HG02973 (cell line): ENCODE results near the gene PPP6R2.
"Not testable (repeated sequence)": the region's sequence is repeated elsewhere in the genome, so short reads cannot be mapped to it uniquely, and the experiment has no call there.

Experiments
- ATAC-seq: cut with Tn5 transposase; IDR thresholded peaks from one replicate; pipeline ENCODE4 v1.9.1; 2021; ENCODE audit warnings: moderate library complexity; ENCODE audit not compliant: unreplicated experiment

Gene PPP6R2

DNA sequence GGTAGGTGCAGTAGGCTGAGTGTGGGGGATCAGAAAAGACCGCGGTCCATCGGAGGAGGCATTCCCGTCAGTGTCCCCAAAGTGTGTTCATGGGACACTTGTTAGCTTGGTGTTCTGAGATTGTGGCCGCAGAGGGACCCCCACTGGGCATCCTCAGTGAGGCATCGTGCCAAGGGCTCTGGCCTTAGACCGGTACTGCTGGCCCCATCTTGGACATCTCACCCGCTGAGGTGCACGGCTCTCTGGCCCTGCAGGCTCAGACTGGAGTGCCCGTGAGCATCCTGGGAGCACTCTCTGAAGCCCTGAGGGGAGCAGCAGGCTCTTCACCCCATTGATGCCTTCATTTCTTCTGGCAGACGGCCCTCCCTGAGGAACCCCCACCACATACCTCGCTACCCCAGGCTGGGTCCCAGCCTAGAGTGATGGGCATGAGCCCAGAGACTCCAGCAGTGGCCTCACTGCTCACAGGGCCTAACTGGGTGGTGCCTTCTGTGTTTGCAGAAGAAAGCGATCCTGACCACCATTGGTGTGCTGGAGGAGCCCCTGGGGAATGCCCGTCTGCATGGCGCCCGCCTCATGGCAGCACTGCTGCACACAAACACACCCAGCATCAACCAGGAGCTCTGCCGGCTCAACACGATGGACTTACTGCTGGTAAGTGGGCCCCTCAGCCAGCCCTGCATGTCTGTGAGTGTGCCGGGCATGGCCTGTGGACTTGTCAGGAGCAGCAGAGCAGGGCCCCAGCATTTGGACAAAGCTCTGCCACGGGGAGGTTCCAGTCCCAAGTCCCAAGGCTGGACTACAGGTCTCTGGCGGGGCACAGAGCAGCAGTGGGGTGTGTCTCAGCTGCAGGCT, 80.1 kb downstream of the PPP6R2 start:
- no peak for ATAC-seq

DNA sequence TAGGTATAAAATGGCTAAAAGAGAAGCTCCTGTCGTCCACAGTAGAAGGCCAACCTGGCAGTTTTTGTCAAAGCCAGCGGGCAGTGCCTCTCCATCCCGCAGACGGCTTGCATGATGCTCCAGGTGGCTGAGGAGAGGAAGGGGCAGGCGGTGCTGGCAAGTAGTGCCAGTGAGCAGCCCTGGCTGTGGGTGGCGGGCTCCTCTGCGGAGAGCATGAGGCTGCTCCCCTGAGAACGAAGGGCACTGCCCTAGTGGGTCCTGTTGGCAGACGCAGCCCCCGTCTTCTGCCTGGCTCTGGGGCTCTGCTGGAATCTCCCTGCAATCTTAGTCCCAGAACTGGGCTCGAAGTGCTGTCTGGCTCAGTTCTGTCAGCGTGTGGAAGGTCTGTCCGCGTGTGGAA, 80.8 kb downstream of the PPP6R2 start:
- no peak for ATAC-seq

DNA sequence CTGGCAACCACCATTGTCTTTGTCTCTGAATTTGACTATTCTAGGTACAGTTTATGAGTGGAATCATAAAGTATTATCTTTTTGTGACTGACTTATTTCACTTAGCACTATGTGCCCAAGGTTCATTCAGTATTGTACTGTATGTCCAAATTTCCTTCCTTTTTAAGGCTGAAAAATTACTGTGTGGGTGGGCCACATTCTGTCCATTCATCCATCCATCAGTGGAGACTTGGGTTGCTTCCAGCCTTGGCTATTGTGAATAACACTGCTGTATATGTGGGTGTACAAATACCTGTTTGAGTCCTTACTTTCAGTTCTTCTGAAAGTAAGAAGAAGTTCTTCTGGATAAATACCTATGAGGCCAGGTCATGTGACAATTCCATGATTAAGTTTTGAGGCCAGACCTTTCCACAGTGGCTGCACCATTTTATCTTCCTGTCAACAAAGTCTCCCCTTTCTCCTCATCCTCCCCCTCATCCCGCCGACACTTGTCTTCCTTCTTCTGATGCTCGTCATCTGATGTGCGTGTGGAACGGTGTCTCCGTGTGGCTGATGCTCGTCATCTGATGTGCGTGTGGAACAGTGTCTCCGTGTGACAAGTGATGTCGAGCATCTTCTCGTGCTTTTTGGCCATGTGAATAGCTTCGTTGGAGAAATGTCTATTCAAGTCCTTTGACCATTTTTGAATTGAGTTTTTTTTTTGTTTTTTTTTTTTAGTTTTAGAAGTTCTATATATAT, 82.2 kb downstream of the PPP6R2 start:
- no peak for ATAC-seq

DNA sequence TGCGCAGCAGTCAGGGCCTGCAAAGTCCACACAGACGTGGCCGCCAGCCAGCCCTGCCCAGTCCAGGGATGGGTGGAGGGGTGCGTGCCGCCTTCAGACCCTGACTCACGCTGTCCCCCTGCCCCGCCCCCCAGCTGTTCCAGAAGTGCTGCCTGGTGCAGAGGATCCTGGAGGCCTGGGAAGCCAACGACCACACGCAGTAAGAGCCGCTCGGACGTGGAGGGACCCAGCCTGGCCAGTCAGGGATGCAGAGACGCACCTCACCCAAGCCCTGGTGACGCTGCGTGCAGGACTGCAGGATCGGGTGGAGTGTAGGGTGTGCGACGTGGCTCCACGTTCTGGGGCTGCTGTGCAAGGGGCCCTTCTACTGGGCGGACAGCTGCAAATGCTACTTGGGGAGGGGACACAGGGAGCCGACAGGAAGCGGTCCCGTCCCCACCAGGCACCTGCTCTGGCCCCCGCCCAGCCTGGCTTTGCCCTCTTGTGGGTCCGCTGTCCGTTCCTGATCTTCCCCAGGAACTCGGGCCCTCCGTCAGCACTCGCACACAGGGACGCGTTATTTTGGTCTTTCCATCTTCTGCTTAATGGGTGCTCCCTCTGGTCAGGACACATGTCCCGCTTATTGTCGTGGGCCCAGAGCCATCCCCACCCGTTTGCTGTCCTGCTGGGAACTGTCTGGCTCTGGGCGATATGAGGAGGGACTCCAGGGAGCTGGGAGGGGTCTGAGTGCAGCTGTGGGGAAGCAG, 89.2 kb downstream of the PPP6R2 start:
- ATAC-seq: no peak

DNA sequence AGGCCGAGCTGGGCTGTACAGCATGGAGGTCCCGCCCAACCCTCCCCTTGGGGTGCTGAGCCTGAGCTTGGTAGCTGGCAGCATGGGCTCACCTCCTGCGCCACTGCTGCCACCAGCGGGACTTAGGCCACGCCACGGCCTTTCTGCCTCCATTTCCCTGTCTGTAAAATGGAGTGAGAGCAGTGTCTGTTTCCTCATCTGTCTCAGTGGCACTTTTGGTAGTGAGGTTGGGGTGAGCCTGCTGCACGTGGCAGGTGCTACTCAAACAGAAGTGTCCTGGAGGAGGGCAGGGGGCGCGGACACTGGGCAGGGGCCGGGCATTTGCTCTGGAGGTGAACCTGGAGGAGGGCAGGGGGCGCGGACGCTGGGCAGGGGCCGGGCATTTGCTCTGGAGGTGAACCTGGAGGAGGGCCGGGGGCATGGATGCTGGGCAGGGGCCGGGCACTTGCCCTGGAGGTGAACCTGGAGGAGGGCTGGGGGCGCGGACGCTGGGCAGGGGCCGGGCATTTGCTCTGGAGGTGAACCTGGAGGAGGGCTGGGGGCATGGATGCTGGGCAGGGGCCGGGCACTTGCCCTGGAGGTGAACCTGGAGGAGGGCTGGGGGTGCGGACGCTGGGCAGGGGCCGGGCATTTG, 89.9 kb downstream of the PPP6R2 start:
- not testable (repeated sequence) for ATAC-seq

DNA sequence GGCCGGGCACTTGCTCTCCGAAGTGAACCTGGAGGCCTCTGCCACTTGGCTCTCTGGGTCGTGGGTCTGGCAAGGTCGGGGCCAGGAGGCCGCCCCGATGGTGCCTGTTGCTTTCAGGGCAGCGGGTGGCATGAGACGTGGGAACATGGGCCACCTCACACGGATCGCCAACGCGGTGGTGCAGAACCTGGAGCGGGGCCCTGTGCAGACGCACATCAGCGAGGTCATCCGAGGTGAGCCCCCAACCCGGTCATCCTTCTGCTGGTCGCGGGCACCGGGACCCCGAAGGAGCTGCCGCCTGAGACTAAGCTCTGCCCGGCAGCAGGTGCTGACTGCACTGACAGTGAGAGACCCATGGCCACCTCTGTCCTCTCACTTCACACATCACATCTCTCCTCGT, 91.7 kb downstream of the PPP6R2 start:
- ATAC-seq: no peak

DNA sequence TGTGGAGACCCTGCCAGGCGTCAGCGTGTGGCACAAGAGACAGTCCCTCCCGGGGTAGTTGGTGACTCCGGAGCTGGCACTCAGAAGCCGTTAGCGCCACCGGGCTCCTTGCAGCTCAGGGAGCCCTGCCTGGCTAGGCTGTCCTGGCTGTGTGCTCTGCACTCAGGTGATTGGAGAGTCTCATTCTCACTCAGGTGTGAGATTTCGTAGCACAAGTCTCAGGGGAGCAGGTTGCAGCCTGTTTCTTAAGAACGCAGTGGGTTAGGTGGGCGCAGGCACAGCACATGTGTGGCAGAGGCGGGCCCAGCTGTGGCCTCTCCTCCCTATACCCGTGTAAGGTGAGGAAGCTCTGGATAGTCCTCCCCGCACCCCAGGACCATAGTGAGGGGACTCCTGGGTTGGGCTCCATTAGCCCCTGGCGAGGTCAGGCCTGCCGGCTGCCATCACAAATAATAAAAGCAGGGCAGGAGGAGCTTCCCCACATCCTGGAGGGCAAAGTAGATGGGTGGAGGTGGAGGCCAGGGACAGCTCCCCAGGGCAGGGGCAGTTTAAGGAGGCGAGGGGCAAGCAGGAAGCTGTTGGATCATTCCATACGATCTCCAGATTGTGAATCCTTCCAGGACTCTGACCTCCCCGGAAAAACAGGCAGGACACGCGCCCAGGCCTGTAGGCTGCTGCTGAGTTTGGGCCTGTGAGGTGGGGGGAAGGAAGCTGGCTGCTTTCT, 92.3 kb downstream of the PPP6R2 start:
- no peak for ATAC-seq

DNA sequence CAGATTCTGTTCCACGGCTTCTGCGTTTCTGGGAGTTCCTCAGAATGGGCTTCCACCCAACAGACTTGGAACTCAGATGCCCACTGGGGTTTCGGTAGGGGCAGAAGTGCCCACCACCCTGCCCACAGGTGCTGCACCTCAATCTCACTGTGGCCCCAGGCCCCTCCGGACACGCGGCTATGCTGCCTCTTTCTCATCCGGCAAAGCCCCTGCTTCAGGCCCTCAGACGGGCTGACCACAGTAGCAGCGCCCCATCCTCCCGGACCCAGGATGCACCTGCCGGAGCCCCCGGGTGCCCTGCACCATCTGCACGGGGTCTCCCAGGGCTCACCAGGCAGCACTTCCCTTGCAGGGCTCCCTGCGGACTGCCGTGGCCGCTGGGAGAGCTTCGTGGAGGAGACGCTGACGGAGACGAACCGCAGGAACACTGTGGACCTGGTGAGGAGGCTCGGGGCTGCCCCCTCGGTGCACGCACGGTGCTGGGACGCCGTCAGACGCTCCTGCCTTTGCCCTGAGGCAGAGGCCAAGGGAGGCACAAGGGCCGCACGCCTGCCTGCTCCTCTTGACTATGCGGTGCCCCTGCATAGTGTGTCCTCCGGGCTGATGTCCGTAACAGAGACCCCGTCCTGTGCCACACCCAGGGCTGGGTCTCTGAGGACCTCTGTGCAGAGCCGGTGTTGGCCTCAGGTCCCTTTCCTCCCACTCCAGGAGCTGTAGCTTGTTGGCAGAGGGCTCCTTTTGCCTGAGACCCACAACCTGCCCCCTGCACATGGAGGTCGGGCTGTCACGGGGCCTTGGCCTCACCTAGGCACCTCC, 93.1 kb downstream of the PPP6R2 start:
- no peak for ATAC-seq

DNA sequence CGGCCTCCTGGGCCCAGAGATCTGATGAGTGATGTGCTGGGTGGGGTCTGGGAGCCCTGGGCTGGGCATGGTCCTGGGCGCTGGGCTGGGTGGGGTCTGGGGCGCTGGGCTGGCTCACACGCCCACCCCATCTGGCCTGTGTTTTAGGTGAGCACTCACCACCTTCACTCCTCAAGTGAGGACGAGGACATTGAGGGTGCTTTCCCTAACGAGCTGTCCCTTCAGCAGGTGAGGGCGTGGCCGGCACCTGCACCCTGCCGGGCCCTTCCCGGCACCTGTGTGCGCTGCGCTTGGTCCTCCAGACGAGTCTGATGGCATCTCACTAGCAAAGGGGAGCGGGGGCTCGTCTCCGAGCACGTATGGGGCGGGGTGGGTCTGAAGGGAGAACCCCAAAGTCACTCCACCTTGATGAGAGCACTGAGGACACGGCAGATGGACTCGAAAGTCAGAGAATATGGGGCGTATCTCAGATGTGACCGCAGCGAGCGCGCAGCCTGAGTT, 93.8 kb downstream of the PPP6R2 start:
- no peak for ATAC-seq

DNA sequence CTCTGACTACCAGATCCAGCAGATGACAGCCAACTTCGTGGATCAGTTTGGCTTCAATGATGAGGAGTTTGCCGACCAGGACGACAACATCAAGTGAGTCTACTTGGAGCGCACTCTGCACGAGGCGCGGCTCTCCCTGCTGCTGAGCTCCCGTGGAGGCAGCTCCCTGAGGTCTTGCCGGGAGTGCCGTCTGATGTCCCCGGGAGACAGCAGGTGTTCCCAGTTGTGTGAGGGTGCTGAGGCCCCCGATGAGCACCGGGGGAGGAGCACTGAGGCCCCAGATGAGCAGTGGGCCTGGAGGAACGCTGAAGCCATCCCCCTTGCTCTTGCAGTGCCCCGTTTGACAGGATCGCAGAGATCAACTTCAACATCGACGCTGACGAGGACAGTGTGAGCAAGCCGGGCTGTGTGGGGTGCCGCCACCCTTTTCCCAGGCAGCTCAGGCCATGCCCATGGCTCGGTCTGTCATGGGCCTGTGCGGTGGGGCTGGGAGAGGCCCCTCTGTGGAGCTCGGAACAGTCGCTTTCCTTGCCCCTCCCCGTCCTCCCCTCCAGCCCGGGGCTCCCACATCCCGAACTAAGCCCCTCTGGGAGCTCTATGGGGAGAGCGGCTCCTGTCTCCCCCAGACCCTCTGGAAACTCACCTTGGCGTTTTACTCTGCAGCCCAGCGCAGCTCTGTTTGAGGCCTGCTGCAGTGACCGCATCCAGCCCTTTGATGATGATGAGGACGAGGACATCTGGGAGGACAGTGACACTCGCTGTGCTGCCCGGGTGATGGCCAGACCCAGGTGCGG, 94.6 kb downstream of the PPP6R2 start:
- no peak for ATAC-seq

DNA sequence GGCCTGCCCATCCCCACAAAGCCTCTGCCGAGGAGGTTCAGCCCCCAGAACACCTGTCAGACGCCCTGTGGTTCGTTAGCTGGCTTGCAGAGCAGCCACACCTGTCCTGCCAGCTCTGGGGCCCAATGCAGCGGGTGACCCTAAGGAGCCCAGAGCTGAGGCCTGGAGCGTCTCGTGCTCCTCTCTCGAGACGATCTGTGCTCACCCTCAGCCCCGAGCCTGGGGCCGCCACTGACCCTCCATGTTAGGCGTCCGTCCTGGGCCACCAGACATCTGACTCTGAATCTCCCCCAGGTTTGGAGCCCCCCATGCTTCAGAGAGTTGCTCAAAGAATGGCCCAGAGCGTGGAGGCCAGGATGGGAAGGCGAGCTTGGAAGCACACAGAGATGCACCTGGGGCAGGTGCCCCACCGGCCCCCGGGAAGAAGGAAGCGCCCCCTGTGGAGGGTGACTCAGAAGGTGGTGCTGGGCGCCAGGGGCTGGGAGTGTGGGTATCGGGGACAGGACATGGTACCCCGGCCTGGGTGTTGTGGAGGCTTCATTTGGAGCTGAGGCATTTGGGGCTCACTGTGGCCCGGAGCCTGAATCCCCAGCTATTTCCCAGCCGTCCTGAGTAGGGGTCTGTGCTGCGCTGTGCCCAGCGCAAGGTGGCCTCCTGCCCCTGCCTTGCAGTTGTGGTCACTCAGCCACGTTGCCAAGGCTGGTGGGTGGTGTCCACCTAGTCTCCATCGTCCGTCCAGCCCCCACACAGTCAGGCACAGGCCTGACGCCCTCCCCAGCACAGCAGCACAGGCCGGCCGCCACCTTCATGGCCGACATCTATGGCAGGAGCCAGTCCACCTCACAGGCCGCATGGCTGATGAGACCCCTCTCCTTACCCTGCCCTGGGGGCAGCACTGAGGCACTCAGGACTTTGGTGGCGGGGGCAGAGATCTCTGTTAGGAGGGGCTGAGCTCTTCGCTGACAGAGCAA, 95.5 kb downstream of the PPP6R2 start:
- ATAC-seq: no peak

DNA sequence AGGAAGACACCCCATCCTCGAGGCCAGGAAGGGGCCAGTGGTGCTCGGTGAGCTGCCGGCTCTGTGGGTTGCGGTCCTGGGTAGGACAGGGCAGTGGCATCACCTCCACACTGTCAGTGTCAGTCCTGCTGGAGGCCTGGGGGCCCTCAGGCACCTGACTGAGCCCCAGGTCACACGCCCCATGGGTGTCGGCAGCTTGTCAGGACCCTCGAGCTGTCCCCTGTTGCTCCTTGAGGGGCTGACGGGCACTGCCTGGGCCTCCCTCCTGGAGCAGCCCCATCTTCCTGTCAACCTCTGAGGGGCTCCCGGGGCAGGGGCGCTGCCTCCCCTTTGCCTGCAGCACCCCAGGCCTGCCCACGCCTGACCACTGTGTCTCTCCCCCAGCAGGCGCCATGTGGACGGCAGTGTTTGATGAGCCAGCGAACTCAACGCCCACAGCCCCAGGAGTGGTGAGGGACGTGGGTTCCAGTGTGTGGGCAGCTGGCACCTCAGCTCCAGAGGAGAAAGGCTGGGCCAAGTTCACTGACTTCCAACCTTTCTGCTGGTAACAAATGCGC, 96.3 kb downstream of the PPP6R2 start:
- ATAC-seq: no peak

DNA sequence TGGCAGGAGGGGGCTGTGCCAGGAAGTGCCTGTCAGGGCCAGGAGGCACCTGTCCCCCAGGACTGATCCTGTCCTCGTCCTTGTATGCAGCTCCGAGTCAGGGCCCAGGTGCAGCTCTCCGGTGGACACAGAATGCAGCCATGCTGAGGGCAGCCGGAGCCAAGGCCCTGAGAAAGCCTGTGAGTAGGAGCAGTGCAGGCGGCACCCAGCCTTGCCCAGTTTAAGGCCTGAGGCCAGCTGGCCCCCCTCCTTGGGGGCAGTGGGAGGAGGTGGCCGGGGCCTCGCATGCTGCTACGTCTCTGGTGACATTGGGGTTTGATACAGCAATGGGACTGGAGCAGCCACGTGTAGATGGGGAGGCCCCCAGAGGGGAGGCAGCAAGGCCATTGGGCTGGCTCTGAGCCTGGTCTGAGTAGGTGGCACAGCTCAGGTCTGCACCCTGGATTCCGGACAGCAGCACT, 96.8 kb downstream of the PPP6R2 start:
- no peak for ATAC-seq

DNA sequence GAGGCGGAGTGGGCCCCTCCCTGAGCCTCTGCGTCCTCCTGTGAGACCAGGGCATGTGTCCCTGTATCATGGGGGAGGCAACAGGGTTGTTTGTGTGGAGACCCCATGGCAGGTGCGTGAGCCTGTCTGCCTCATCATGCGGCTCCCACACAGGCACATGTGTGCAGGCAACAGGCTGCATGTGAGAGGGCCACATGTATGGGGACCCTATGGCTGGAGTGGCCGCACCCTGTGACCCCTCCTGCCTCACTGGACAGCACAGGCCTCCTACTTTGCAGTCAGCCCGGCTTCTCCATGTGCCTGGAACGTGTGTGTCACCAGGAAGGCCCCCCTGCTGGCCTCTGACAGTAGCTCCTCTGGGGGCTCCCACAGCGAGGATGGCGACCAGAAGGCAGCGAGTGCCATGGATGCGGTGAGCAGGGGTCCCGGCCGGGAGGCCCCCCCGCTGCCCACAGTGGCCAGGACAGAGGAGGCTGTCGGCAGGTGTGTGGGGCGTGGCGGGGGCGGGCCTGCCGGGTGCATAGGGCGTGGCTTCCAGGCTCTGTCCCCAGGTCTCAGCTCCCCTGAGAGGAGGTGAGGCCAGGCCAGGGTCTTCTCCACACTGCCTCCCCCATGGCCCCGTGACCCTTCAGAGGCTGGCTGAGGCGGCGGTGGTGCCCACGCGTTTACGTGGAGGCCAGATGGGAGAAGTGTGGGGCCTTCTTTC, 97.6 kb downstream of the PPP6R2 start:
- ATAC-seq: no peak

DNA sequence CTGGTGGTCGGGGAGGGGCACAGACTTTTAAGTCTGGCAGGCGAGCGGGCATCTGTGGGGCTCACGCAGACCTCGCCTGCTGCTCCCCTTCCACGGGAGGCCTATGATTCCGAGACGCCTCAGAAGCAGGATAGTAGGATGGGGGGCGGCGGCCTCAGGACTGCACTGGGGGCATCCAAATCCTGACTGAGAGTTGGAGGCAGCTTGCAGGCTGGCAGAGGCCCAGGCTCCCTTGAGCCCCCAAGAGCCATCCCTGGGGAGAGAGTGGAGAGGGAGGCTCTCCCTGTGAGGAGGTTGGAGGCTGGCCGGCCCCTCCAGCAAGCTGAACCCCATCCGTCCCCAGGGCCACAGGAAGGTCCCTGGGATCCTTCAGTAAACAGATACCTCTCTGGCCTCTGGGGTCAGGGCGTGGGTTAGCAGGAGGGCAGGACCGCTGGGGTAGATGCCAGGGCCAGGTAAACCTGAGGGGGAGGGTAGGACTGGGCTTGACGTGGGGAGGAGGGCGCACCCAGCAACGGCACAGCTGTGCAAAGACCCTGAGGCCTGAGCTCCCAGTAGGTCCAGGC, 98.4 kb downstream of the PPP6R2 start:
- ATAC-seq: no peak

DNA sequence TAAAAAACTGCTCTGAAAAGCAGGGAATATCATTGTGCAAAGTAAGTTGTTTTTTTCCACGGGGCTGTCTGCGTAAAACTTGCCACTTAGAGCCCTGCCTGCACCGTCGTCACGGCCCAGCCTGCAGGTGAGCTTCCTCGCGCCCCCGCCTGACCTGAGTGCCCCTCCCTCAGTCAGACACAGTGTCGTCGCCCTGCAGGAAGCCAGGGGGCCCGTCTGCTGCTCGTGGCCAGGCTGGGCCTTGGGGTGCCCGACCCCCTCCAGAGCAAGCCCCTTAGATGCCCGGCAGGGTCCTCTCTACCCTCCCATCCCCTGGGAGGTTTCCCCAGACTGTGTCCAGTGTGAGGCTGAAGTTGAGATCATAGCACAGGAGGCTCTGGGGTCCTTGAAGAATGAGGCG, 100.1 kb downstream of the PPP6R2 start:
- no peak for ATAC-seq
